Adrenal gland (tissue), 12 donors: ENCODE measurements around the gene BBS5. TPM values are rescaled to one million over a fixed set of nuclear protein-coding genes. Genes with fewer than 3 reads are reported as not detected.

Experiments
- DNase-seq, 7 donors: peaks; one replicate each; pipeline ENCODE4 v3.0.0-alpha.2; 2019 to 2020
- H3K27ac ChIP-seq, 5 donors: fragments of 200-600 bp; sonication (generic) in 4 of 5; 1 replicate in 3 of 5; 2 replicates in 2 of 5; pipeline versions ENCODE4 v1.5.1 to v1.8.0; 2016 to 2020; ENCODE audit warnings: mild to moderate bottlenecking in 1 of 5
- H3K27me3 ChIP-seq: fragments of 200-600 bp; 2 replicates; pipeline ENCODE4 v1.8.0; 2021
- H3K36me3 ChIP-seq, 2 donors: fragments of 200-600 bp; replicated peaks in 1 of 2; 1 replicate in 1 of 2; 2 replicates in 1 of 2; pipeline versions ENCODE4 v1.5.1 to v1.8.0; 2018 to 2022
- H3K4me1 ChIP-seq, 2 donors: fragments of 200-600 bp; replicated peaks in 1 of 2; 1 replicate in 1 of 2; 2 replicates in 1 of 2; pipeline versions ENCODE4 v1.5.1 to v1.8.0; 2018 to 2021
- H3K4me3 ChIP-seq, 4 donors: fragments of 200-600 bp; sonication (generic) in 3 of 4; one replicate each; pipeline ENCODE4 v1.5.1; 2016 to 2018
- H3K9me3 ChIP-seq, 3 donors: fragments of 200-600 bp; sonication (generic) in 1 of 3; replicated peaks in 1 of 3; 1 replicate in 2 of 3; 2 replicates in 1 of 3; pipeline versions ENCODE4 v1.5.1 to v1.8.0; 2016 to 2021
- CTCF ChIP-seq, 6 experiments: fragments of 450-650 bp in 4 of 6; fragments of 200-600 bp in 2 of 6; sonication (generic) in 1 of 6; IDR thresholded peaks; 1 replicate in 5 of 6; 2 replicates in 1 of 6; pipeline versions ENCODE4 v1.5.1 to v1.8.0; 2016 to 2021; ENCODE audit warnings: antibody characterized with exemption in 6 of 6, mild to moderate bottlenecking in 2 of 6, moderate library complexity in 1 of 6
- POLR2A ChIP-seq, 2 donors: fragments of 450-650 bp; IDR thresholded peaks; one replicate each; pipeline ENCODE4 v1.6.1; 2017; ENCODE audit warnings: antibody characterized with exemption in 2 of 2, mild to moderate bottlenecking in 2 of 2, moderate library complexity in 1 of 2
- WGBS, 4 donors: extraction: QIAGEN DNeasy Blood & Tissue Kit in 2 of 4; methylation state at CpG; one replicate each; pipeline versions ENCODE4 v1.1.5 to v1.1.7; 2013 to 2017; 5-methylcytosine and 5-hydroxymethylcytosine counted together
- intact Hi-C, 2 donors: fragments of 100-400 bp; cut with DNase I; formaldehyde crosslinking; loops; one replicate each; pipeline versions ENCODE4 v1.14.1 to v1.15.0; 2022 to 2023
- polyA plus RNA-seq, 3 donors: library from polyadenylated mRNA; stranded (reverse); fragments of 200-250 nt in 2 of 3; fragments of 350-450 nt in 1 of 3; fragmentation: Illumina TruSeq in 1 of 3; extraction: RNeasy Lipid Tissue Mini Kit (QIAGEN cat#74804) in 1 of 3; gene quantifications; one replicate each; pipeline ENCODE4 v1.2.3, GENCODE V29; 2013 to 2014
- total RNA-seq, 9 donors: library from RNA; depleted of rRNA in 4 of 9; stranded (reverse); fragments of >200 nt in 4 of 9; fragments of 120-200 nt in 1 of 9; fragmentation: NEBNext Ultra II Directional in 1 of 9; extraction: Animal tissue kit (Norgen Biotek cat#: 25700) in 1 of 9; gene quantifications; one replicate each; pipeline versions ENCODE4 v1.1.0 to v1.2.4, GENCODE V29; 2013 to 2023
- donor health status: healthy with polysubstance abuse.
- donor health status: Bipolar disorder and iron deficiency.
- donor health status: DM: yes; HTN: yes; CAD: no.
- donor health status: DM: no; HTN: no; CAD: no.
- donor health status: DM: no; HTN: no; CAD: no.
- donor health status: DM: yes; HTN: yes; CAD: no.

BBS5 gene
- total and polyA plus RNA-seq, 12 donors = 3.6 to 15.7 (median 10.6) TPM

GRCh38 chr2:169491378-169491777, 12.1 kb downstream of the BBS5 start:
- Histone ChIP-seq H3K4me1 (no peaks in the 10 kb centered on the region), H3K9me3 (no peaks in the 10 kb centered on the region), H3K27me3 (no peaks in the 10 kb centered on the region), H3K27ac (no peak overlapping the region), H3K4me3 (no peak overlapping the region), H3K36me3 (no peaks in the 10 kb centered on the region)
- DNase-seq = no peak
- TF ChIP-seq CTCF (IDR thresholded peaks at IDR 0.05) (no peak), POLR2A (IDR thresholded peaks at IDR 0.05) (no peak)
- intact Hi-C loops = no loop called here

GRCh38 chr2:169493360-169493759, 14.1 kb downstream of the BBS5 start:
- WGBS, 4 donors = 84 to 97% (median 94%) methylated on average over 2 of the region's 2 CpGs
- no peak for TF ChIP-seq POLR2A (IDR thresholded peaks at IDR 0.05)
- no peak for TF ChIP-seq CTCF (IDR thresholded peaks at IDR 0.05)
- intact Hi-C loops = no loop called here
- H3K9me3 ChIP-seq = no peaks in the 10 kb centered on the region
- no peaks in the 10 kb centered on the region for H3K27me3 ChIP-seq
- H3K27ac ChIP-seq = no peak overlapping the region
- no peak for DNase-seq
- H3K4me1 ChIP-seq = no peaks in the 10 kb centered on the region
- H3K36me3 ChIP-seq = no peaks in the 10 kb centered on the region
- H3K4me3 ChIP-seq = no peak overlapping the region

- peaks cover 0 to 9% of the 10 kb centered on the region in 2 donors for H3K36me3 ChIP-seq
- H3K4me3 ChIP-seq = no peak overlapping the region
- DNase-seq = no peak
- no peak overlapping the region for H3K27ac ChIP-seq
- intact Hi-C loops = no loop called here
- WGBS, 4 donors = 96 to 98% (median 97%) methylated on average over 4 to 5 of the region's 5 CpGs
- TF ChIP-seq CTCF (IDR thresholded peaks at IDR 0.05) = no peak
- TF ChIP-seq POLR2A (IDR thresholded peaks at IDR 0.05) = no peak
- H3K27me3 ChIP-seq = no peaks in the 10 kb centered on the region
- no peaks in the 10 kb centered on the region for H3K4me1 ChIP-seq
- no peaks in the 10 kb centered on the region for H3K9me3 ChIP-seq
These were observed 16.1 kb downstream of the BBS5 start for GRCh38 chr2:169495310-169495928.

- H3K9me3 ChIP-seq = no peaks in the 10 kb centered on the region
- H3K36me3 ChIP-seq = peaks cover 0 to 12% of the 10 kb centered on the region in 2 donors
- TF ChIP-seq POLR2A (IDR thresholded peaks at IDR 0.05) = no peak
- no peak for TF ChIP-seq CTCF (IDR thresholded peaks at IDR 0.05)
- DNase-seq = no peak
- peaks cover 0 to 11% of the 10 kb centered on the region in 2 donors for H3K4me1 ChIP-seq
- H3K27ac ChIP-seq = no peak overlapping the region
- no peaks in the 10 kb centered on the region for H3K27me3 ChIP-seq
- intact Hi-C loops = no loop called here
- no peak overlapping the region for H3K4me3 ChIP-seq
- 95 to 100% (median 99%) methylated on average over 14 to 19 of the region's 19 CpGs for WGBS, 4 donors
These were observed 25.4 kb downstream of the BBS5 start for GRCh38 chr2:169504651-169505050.
